HG03175 (cell line): Measurements from ENCODE around the gene S100A7.
"Not testable (repeated sequence)": the region's sequence is repeated elsewhere in the genome, so short reads cannot be mapped to it uniquely, and the experiment has no call there.

ENCODE experiments used
- ATAC-seq: cut with Tn5 transposase; IDR thresholded peaks from one replicate; pipeline ENCODE4 v1.9.1; 2021; ENCODE audit warnings: mild to moderate bottlenecking, moderate library complexity; ENCODE audit not compliant: unreplicated experiment

Gene S100A7

GRCh38 chr1:153431928-153432327 is 28.5 kb downstream of the S100A7 start:
- ATAC-seq, result no peak

GRCh38 chr1:153431427-153431826 is 29.0 kb downstream of the S100A7 start:
- ATAC-seq, result no peak

- no peak for ATAC-seq
Observed at GRCh38 chr1:153431002-153431401, 29.4 kb downstream of the S100A7 start.

- ATAC-seq, result no peak
Observed at GRCh38 chr1:153430561-153430960, 29.9 kb downstream of the S100A7 start.

- ATAC-seq, result no peak
Observed at GRCh38 chr1:153430166-153430553, 30.3 kb downstream of the S100A7 start.

GRCh38 chr1:153429266-153430165 is 30.9 kb downstream of the S100A7 start:
- ATAC-seq, result no peak

GRCh38 chr1:153428791-153429190 is 31.7 kb downstream of the S100A7 start:
- ATAC-seq, result no peak

GRCh38 chr1:153428073-153428638 is 32.3 kb downstream of the S100A7 start:
- no peak for ATAC-seq

GRCh38 chr1:153426809-153427208 is 33.6 kb downstream of the S100A7 start:
- no peak for ATAC-seq

GRCh38 chr1:153422450-153423068 is 37.9 kb downstream of the S100A7 start:
- ATAC-seq, result no peak

- no peak for ATAC-seq
Observed at GRCh38 chr1:153420306-153420705, 40.1 kb downstream of the S100A7 start.

- not testable (repeated sequence) for ATAC-seq
Observed at GRCh38 chr1:153419436-153419793, 41.0 kb downstream of the S100A7 start.

- ATAC-seq, result not testable (repeated sequence)
Observed at GRCh38 chr1:153418758-153419435, 41.6 kb downstream of the S100A7 start.

GRCh38 chr1:153417136-153417888 is 43.1 kb downstream of the S100A7 start:
- ATAC-seq, result no peak

- no peak for ATAC-seq
Observed at GRCh38 chr1:153415850-153416570, 44.4 kb downstream of the S100A7 start, which contains the start of gene S100A7A. Gene S100A7A, plus strand, starts transcription at chr1:153416520. Its CDS starts 1,563 bp downstream, at chr1:153418083.

- not testable (repeated sequence) for ATAC-seq
Observed at GRCh38 chr1:153413961-153414360, 46.5 kb downstream of the S100A7 start.
